ENCODE measurements around the gene ITPR1.

ITPR1 gene

GRCh38 chr3:4821975-4822374 is 328.8 kb downstream of the ITPR1 start:
- Histone ChIP-seq H3K27ac (ENCODE audit: low read depth, low read length) (no peak overlapping the region), H3K36me3 (ENCODE audit: insufficient read depth, low read length) (no peaks in the 10 kb centered on the region), H3K27me3 (ENCODE audit: insufficient read depth, low read length) (no peaks in the 10 kb centered on the region), H3K9me3 (ENCODE audit: insufficient read depth, low read depth, low read length) (peaks cover 8% of the 10 kb centered on the region; the same call in 1 of the 2 replicates), H3K9ac (ENCODE audit: low read depth, low read length) (no peak overlapping the region), H3K4me3 (ENCODE audit: low read length) (no peak overlapping the region), H3K4me1 (ENCODE audit: insufficient read depth, low read length) (peaks cover 15% of the 10 kb centered on the region; the same call in 1 of the 2 replicates)
- WGBS = 94% methylated on average over 11 of the region's 11 CpGs

GRCh38 chr3:4822568-4822967 is 329.4 kb downstream of the ITPR1 start:
- Histone ChIP-seq H3K27ac (ENCODE audit: low read depth, low read length) (no peak overlapping the region), H3K9me3 (ENCODE audit: insufficient read depth, low read depth, low read length) (0 out of 2 replicates have a peak, but pooled peaks cover 2% of the 10 kb centered on the region), H3K4me1 (ENCODE audit: insufficient read depth, low read length) (peaks cover 15% of the 10 kb centered on the region; the same call in 1 of the 2 replicates), H3K36me3 (ENCODE audit: insufficient read depth, low read length) (no peaks in the 10 kb centered on the region), H3K27me3 (ENCODE audit: insufficient read depth, low read length) (no peaks in the 10 kb centered on the region), H3K9ac (ENCODE audit: low read depth, low read length) (no peak overlapping the region), H3K4me3 (ENCODE audit: low read length) (no peak overlapping the region)
- 97% methylated on average over 5 of the region's 6 CpGs for WGBS

DNA sequence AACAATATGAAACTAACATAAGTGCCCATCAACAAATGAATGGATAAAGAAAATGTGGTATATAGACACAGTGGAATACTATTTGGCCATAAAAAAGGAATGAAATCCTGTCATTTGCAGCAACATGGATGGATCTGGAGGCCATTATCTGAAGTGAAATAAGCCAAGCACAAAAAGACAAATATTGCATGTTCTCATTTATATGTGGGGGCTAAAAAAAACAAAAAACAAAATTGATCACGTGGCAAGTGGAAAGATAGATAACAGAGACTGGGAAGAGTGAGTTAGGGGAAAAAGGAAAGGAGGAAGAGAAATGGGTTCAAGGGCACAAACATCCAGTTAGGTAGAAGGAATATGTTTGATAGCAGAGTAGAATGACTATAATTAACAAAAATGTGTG is 330.2 kb downstream of the ITPR1 start:
- WGBS = 95% methylated on average over 1 of the region's 1 CpG
- H3K27ac ChIP-seq (ENCODE audit: low read depth, low read length) = no peak overlapping the region
- no peaks in the 10 kb centered on the region for H3K9me3 ChIP-seq (ENCODE audit: insufficient read depth, low read depth, low read length)
- no peaks in the 10 kb centered on the region for H3K27me3 ChIP-seq (ENCODE audit: insufficient read depth, low read length)
- H3K36me3 ChIP-seq (ENCODE audit: insufficient read depth, low read length) = no peaks in the 10 kb centered on the region
- no peak overlapping the region for H3K4me3 ChIP-seq (ENCODE audit: low read length)
- H3K9ac ChIP-seq (ENCODE audit: low read depth, low read length) = no peak overlapping the region
- H3K4me1 ChIP-seq (ENCODE audit: insufficient read depth, low read length) = peaks cover 15% of the 10 kb centered on the region; the same call in 1 of the 2 replicates

DNA sequence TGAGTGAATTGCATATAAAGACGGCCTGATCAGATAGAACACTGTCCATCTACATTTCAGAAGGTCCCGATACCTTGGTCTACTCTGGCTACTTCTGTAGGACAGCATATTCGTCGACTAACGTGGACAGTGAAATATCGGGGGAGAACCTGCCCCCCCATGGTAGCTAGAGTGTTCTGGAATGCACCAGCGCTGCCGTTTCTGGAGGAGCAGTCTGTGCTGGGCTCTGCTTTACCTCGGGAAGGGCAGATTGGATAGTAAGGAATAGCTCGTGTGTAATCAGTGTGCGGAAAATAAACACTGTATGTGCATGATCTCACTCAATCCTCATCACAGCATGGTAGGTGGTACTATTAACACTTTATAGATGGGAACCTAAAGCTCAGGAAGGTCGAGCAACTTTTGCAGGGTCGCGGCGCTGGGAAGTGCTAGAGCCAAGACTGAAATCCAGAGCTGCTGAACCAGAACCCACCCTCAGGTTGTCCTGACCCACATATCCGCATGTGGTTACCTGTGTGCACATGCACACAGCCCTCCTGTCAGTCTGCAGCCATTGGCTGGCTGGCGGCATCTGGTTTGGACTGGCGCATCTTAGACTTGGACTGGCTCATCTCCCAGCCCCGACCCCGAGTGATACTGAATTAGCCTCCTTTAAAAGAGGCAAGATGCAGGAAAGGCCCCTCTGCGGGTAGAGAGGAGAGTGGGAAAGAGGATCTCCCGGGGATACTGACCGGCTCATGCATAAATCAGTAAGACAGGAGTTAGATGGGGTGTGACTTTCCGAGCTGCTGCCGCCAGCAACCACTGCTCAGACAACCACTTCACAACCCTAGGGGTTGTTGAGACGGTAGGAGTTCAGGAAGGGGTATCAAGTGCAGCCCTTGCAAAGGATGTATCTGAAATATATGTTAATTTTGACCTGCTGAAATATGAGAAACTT is 331.1 kb downstream of the ITPR1 start:
- WGBS = 93% methylated on average over 23 of the region's 26 CpGs

DNA sequence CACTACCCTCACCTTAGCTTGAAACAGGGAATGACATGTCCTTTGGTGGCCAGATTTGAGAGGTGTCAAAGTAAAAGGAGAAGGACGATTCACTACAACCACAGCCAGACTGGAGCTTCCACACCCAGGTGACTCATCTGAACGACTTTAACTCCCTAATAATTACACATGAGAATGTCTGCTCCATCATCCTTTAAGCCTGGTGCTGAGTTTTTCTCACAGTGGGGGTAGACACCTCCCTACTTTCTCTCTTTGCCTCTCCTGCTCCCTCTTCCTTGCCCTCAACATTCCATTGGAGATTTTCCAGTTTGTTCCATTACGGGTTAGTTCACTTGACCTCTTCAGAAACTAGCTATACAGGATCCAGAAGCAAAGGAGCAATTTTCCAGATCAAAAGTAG is 331.8 kb downstream of the ITPR1 start:
- WGBS = 45% methylated on average over 3 of the region's 3 CpGs
- no peak overlapping the region for H3K27ac ChIP-seq (ENCODE audit: low read depth, low read length)
- H3K9ac ChIP-seq (ENCODE audit: low read depth, low read length) = no peak overlapping the region

More for the DNA sequence above, 331.1 kb downstream of the ITPR1 start:
- Histone ChIP-seq H3K4me3 (ENCODE audit: low read length) (no peak overlapping the region), H3K9me3 (ENCODE audit: insufficient read depth, low read depth, low read length) (no peaks in the 10 kb centered on the region), H3K27me3 (ENCODE audit: insufficient read depth, low read length) (no peaks in the 10 kb centered on the region), H3K4me1 (ENCODE audit: insufficient read depth, low read length) (peaks cover 15% of the 10 kb centered on the region; the same call in 1 of the 2 replicates), H3K36me3 (ENCODE audit: insufficient read depth, low read length) (no peaks in the 10 kb centered on the region), H3K9ac (ENCODE audit: low read depth, low read length) (no peak overlapping the region), H3K27ac (ENCODE audit: low read depth, low read length) (no peak overlapping the region)

DNA sequence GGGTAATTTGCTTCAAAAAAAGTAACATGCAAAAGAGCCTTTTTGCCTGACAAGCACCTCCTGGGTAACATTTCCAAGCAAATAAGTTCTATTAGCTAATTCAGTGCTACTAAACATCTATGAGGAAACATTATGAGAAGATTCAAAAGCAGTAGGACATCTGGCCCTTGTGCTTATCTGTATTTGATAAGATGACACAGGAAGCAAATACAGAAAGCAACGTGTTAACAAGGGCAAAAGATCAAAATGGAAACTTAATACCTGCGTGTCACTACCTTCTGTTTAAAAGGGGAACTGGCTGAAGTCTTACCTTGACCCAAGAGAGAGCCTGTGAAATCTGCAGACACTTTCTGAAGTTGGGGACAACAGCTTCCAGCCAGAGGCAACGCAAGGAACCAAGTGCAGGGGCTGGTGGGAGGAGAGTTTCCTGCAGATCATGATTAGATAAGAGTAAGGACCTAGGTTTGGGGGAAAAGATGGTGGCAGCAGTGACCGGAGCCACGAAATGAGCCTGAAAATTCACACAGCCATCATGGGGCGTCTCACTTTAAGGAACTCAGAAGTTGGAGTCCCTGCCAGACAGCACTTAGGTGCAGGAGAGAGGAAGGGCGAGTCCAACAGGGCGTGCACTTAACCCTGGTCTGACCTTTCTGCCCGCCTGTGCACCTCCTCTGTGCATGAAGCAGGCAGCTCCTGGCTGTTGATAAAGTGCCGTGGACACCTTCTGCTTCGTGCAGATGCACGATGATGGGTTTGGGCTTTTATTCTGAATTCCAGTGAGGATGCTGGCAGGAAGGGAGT is 332.5 kb downstream of the ITPR1 start:
- Histone ChIP-seq H3K9ac (ENCODE audit: low read depth, low read length) (no peak overlapping the region), H3K27me3 (ENCODE audit: insufficient read depth, low read length) (no peaks in the 10 kb centered on the region), H3K36me3 (ENCODE audit: insufficient read depth, low read length) (no peaks in the 10 kb centered on the region), H3K4me1 (ENCODE audit: insufficient read depth, low read length) (peaks cover 17% of the 10 kb centered on the region; the same call in 1 of the 2 replicates), H3K27ac (ENCODE audit: low read depth, low read length) (no peak overlapping the region), H3K9me3 (ENCODE audit: insufficient read depth, low read depth, low read length) (no peaks in the 10 kb centered on the region), H3K4me3 (ENCODE audit: low read length) (no peak overlapping the region)
- 85% methylated on average over 12 of the region's 12 CpGs for WGBS

More for the DNA sequence above, 331.8 kb downstream of the ITPR1 start:
- Histone ChIP-seq H3K4me1 (ENCODE audit: insufficient read depth, low read length) (peaks cover 15% of the 10 kb centered on the region; the same call in 1 of the 2 replicates), H3K36me3 (ENCODE audit: insufficient read depth, low read length) (no peaks in the 10 kb centered on the region), H3K27me3 (ENCODE audit: insufficient read depth, low read length) (no peaks in the 10 kb centered on the region), H3K9me3 (ENCODE audit: insufficient read depth, low read depth, low read length) (no peaks in the 10 kb centered on the region), H3K4me3 (ENCODE audit: low read length) (no peak overlapping the region)

DNA sequence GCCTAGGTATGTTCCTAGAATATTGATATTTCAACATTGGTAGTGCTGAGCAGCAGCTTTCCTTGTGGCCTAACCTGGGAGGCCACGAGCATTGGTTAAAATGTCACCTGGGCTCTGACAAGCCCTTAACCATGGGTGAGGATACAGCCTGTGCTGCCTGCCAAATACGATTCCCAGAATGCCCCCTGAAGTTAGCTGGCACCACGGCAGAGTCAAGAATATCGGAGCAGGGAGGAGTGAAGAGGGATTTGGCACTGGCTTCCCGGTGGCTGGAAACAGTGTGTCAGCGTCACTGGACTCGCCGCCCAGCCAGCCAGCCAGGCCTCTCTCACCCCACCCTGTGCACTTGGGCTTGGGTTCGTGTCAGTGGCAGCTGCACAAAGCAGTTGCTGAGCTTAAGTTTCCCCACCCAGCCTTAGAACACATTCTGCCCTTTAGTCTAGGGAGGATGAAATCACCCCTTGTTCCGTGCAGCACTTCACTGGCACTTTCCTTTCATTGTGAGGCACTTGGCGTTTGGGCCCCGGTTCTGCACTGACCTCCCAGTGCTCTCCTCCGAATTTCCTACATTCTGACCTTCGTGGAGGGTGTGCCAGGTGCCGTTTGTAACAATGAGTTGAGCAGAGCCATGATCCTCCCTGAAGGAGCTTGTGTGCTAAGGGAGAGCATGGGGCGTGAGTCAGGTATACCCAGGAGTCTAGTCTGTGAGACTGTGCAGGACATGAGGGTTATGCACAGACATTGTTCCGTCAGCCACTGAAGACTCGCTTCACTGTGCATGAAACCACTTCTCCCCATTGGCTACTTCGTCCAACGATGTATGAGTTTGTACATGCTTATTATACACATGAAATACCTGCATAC is 333.3 kb downstream of the ITPR1 start:
- H3K27ac ChIP-seq (ENCODE audit: low read depth, low read length) = no peak overlapping the region
- WGBS = 91% methylated on average over 20 of the region's 20 CpGs
- H3K9ac ChIP-seq (ENCODE audit: low read depth, low read length) = no peak overlapping the region

GRCh38 chr3:4827767-4828166 is 334.6 kb downstream of the ITPR1 start:
- Histone ChIP-seq H3K27me3 (ENCODE audit: insufficient read depth, low read length) (no peaks in the 10 kb centered on the region), H3K4me3 (ENCODE audit: low read length) (no peak overlapping the region), H3K27ac (ENCODE audit: low read depth, low read length) (no peak overlapping the region), H3K9ac (ENCODE audit: low read depth, low read length) (no peak overlapping the region), H3K4me1 (ENCODE audit: insufficient read depth, low read length) (peaks cover 22% of the 10 kb centered on the region; the same call in 1 of the 2 replicates), H3K36me3 (ENCODE audit: insufficient read depth, low read length) (no peaks in the 10 kb centered on the region), H3K9me3 (ENCODE audit: insufficient read depth, low read depth, low read length) (no peaks in the 10 kb centered on the region)
- WGBS = 71% methylated on average over 8 of the region's 8 CpGs

More for the DNA sequence above, 333.3 kb downstream of the ITPR1 start:
- H3K4me3 ChIP-seq (ENCODE audit: low read length) = no peak overlapping the region
- H3K9me3 ChIP-seq (ENCODE audit: insufficient read depth, low read depth, low read length) = no peaks in the 10 kb centered on the region
- no peaks in the 10 kb centered on the region for H3K36me3 ChIP-seq (ENCODE audit: insufficient read depth, low read length)
- no peaks in the 10 kb centered on the region for H3K27me3 ChIP-seq (ENCODE audit: insufficient read depth, low read length)
- peaks cover 22% of the 10 kb centered on the region; the same call in 1 of the 2 replicates for H3K4me1 ChIP-seq (ENCODE audit: insufficient read depth, low read length)

DNA sequence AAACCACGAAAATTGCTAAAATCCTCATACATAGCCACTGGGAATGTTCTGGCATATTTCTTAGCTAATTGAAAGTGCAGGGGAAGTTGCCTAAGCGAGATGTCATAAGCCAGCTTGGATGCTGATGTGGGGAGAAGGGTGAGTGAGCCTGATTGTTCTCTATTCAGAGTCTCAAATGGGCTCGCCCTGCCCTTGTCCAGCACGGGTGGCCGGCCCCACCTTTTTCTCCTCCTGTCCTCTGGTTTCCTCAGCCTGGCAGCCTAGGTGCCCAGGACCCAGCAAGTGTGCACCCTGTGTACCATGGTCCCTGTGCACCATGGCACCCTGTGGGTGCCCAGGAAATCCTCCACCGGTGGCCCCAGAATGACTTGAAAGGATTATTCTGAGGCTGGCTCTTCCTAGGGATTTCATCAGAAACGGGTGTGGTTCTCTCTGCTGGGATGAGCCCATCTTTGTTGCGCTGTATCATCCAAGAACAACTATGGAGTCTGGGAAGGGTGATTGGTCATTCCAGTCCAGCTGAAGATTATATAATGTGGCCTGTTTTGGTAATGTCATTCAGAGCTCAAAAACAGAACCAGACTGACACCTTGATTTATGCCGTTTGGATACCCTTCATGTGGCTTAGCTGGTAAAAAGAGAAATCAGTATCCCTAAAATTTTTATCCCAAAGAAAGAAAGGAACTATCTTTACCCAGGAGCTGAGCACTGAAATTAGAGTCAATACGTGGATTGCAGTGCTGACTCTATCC is 335.3 kb downstream of the ITPR1 start:
- Histone ChIP-seq H3K4me3 (ENCODE audit: low read length) (no peak overlapping the region), H3K27me3 (ENCODE audit: insufficient read depth, low read length) (no peaks in the 10 kb centered on the region), H3K27ac (ENCODE audit: low read depth, low read length) (no peak overlapping the region), H3K36me3 (ENCODE audit: insufficient read depth, low read length) (no peaks in the 10 kb centered on the region), H3K4me1 (ENCODE audit: insufficient read depth, low read length) (peaks cover 22% of the 10 kb centered on the region; the same call in 1 of the 2 replicates), H3K9ac (ENCODE audit: low read depth, low read length) (no peak overlapping the region), H3K9me3 (ENCODE audit: insufficient read depth, low read depth, low read length) (no peaks in the 10 kb centered on the region)
- WGBS = 93% methylated on average over 10 of the region's 10 CpGs

GRCh38 chr3:4829031-4829394 is 335.9 kb downstream of the ITPR1 start:
- Histone ChIP-seq H3K9ac (ENCODE audit: low read depth, low read length) (no peak overlapping the region), H3K27me3 (ENCODE audit: insufficient read depth, low read length) (no peaks in the 10 kb centered on the region), H3K4me1 (ENCODE audit: insufficient read depth, low read length) (peaks cover 22% of the 10 kb centered on the region; the same call in 1 of the 2 replicates), H3K27ac (ENCODE audit: low read depth, low read length) (no peak overlapping the region), H3K9me3 (ENCODE audit: insufficient read depth, low read depth, low read length) (no peaks in the 10 kb centered on the region), H3K36me3 (ENCODE audit: insufficient read depth, low read length) (no peaks in the 10 kb centered on the region), H3K4me3 (ENCODE audit: low read length) (no peak overlapping the region)
- WGBS = 83% methylated on average over 1 of the region's 1 CpG

All from HUES64 (cell line).